Osteocyte (in vitro differentiated cells): ENCODE results near the gene SNRNP48. TPM values are rescaled to one million over a fixed set of nuclear protein-coding genes. Genes with fewer than 3 reads are reported as not detected.

Experiments used
- DNase-seq: peaks from one replicate; pipeline ENCODE4 v3.0.0; 2021; ENCODE audit warnings: mixed read lengths; ENCODE audit not compliant: unreplicated experiment; ENCODE audit errors: extremely low spot score
- H3K27ac Mint-ChIP-seq: one replicate; pipeline ENCODE4 v1.8.0; 2021; ENCODE audit warnings: mild to moderate bottlenecking, mixed read lengths; ENCODE audit not compliant: unreplicated experiment
- H3K27me3 Mint-ChIP-seq: one replicate; pipeline ENCODE4 v1.8.0; 2021; ENCODE audit warnings: mixed read lengths; ENCODE audit not compliant: unreplicated experiment
- H3K36me3 Mint-ChIP-seq: one replicate; pipeline ENCODE4 v1.8.0; 2021; ENCODE audit warnings: mixed read lengths; ENCODE audit not compliant: unreplicated experiment
- H3K4me1 Mint-ChIP-seq: one replicate; pipeline ENCODE4 v1.8.0; 2021; ENCODE audit warnings: mixed read lengths; ENCODE audit not compliant: unreplicated experiment
- H3K4me3 Mint-ChIP-seq: one replicate; pipeline ENCODE4 v1.8.0; 2021; ENCODE audit warnings: mild to moderate bottlenecking, moderate library complexity, mixed read lengths; ENCODE audit not compliant: unreplicated experiment
- H3K9me3 Mint-ChIP-seq: one replicate; pipeline ENCODE4 v1.8.0; 2021; ENCODE audit warnings: mixed read lengths; ENCODE audit not compliant: unreplicated experiment
- total RNA-seq: library from RNA; stranded (reverse); gene quantifications from 2 replicates; pipeline ENCODE4 v1.2.1, GENCODE V29; 2021
- TF ChIP-seq, protein P1 (sequence below): fragments of 200-600 bp; sonication (generic); IDR thresholded peaks from 2 replicates; pipeline ENCODE4 v1.5.0; 2021; ENCODE audit warnings: antibody characterized with exemption, mild to moderate bottlenecking, moderate library complexity

The SNRNP48 gene
- total RNA-seq, 1 donor from 2014 or later = 12.1 TPM

DNA sequence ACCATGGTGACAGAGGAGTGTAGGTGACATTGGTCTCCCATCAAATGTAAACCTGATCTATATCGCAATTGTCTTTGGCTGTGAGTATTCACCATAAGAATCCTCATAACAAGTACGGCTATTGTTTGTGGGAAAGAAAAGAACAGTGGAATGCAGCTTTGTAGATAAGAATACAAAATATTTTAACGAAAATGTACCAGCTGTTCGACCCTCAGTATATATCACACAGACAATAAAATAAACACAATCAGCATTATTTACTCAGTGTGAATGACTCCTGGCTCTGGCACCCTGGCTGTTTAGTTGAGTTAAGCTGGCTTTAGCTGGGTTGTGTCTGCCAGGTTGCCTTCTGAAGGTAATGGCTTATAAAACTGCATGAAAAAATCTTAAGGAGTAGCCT, 43.4 kb downstream of the SNRNP48 start:
- H3K4me3 Mint-ChIP-seq = no peak overlapping the region
- H3K27me3 Mint-ChIP-seq = peaks cover 28% of the 10 kb centered on the region
- H3K4me1 Mint-ChIP-seq = no peaks in the 10 kb centered on the region
- no peaks in the 10 kb centered on the region for H3K36me3 Mint-ChIP-seq
- TF ChIP-seq, protein P1, sequence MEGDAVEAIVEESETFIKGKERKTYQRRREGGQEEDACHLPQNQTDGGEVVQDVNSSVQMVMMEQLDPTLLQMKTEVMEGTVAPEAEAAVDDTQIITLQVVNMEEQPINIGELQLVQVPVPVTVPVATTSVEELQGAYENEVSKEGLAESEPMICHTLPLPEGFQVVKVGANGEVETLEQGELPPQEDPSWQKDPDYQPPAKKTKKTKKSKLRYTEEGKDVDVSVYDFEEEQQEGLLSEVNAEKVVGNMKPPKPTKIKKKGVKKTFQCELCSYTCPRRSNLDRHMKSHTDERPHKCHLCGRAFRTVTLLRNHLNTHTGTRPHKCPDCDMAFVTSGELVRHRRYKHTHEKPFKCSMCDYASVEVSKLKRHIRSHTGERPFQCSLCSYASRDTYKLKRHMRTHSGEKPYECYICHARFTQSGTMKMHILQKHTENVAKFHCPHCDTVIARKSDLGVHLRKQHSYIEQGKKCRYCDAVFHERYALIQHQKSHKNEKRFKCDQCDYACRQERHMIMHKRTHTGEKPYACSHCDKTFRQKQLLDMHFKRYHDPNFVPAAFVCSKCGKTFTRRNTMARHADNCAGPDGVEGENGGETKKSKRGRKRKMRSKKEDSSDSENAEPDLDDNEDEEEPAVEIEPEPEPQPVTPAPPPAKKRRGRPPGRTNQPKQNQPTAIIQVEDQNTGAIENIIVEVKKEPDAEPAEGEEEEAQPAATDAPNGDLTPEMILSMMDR = no peak
- no peaks in the 10 kb centered on the region for H3K9me3 Mint-ChIP-seq
- DNase-seq = no peak
- no peak overlapping the region for H3K27ac Mint-ChIP-seq

DNA sequence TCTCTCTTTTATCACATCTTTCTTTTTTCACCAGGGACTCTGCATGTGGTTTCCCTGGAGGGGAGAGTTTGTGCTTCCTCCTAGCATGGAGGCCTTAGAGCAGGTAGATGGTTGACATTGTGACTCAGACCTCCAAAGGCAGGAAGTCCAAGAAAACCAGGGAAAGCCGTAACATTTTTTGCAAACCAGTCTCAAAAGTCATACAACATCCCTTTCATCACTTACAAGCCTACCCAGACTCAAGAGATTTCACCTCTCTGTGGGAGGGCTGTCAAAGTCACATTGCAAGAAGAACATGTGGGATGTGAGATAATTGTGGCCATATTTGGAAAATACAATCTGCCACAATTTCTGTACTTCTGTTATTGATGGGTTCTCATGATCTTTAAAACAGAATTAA, 46.2 kb downstream of the SNRNP48 start:
- no peaks in the 10 kb centered on the region for H3K4me1 Mint-ChIP-seq
- H3K36me3 Mint-ChIP-seq = no peaks in the 10 kb centered on the region
- H3K4me3 Mint-ChIP-seq = no peak overlapping the region
- no peak overlapping the region for H3K27ac Mint-ChIP-seq
- H3K27me3 Mint-ChIP-seq = peaks cover 11% of the 10 kb centered on the region
- no peaks in the 10 kb centered on the region for H3K9me3 Mint-ChIP-seq
- TF ChIP-seq, protein P1 = no peak
- DNase-seq = no peak

DNA sequence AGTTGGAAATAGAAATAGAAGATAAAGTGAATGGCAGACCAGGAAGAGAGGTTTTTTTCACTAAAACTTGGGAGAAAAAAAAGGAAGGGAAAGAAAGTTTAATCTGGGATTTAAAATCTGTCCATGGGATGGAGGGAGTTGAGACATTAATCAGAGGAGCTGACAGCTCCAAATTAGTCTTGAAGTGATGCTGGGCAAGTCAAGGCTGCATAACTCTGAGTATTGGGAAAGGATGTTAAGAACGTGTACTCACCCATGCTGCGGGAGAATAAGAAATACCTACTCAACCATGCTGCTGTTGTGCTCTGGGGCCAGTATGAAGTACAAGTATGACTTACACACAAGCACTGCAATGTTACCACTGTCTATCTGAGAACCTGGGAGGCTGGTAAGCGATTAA, 47.5 kb downstream of the SNRNP48 start:
- no peak overlapping the region for H3K27ac Mint-ChIP-seq
- no peak for DNase-seq
- no peaks in the 10 kb centered on the region for H3K9me3 Mint-ChIP-seq
- H3K4me1 Mint-ChIP-seq = no peaks in the 10 kb centered on the region
- H3K4me3 Mint-ChIP-seq = no peak overlapping the region
- peaks cover 5% of the 10 kb centered on the region for H3K27me3 Mint-ChIP-seq
- H3K36me3 Mint-ChIP-seq = no peaks in the 10 kb centered on the region
- TF ChIP-seq, protein P1 = no peak

DNA sequence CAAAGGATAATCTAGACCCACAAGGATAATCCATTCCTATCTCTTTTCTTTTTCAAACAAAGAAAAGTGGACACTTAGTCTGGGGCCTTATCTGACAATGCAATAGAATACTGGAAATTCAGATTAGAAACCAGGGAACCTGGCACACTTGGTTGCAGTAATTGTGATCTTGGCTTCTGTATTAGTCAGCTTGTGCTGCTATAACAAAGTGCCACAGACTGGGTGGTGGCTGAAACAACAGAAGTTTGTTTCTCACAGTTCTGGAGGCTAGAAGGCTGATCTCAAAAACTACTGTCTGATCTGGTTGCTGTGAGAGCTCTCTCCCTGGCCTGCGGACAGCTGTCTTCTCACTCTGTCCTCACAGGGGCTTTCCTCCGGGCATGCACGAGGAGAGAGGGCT, 49.4 kb downstream of the SNRNP48 start:
- no peaks in the 10 kb centered on the region for H3K36me3 Mint-ChIP-seq
- H3K4me1 Mint-ChIP-seq = no peaks in the 10 kb centered on the region
- TF ChIP-seq, protein P1 = no peak
- H3K4me3 Mint-ChIP-seq = no peak overlapping the region
- no peaks in the 10 kb centered on the region for H3K9me3 Mint-ChIP-seq
- no peaks in the 10 kb centered on the region for H3K27me3 Mint-ChIP-seq
- no peak for DNase-seq
- no peak overlapping the region for H3K27ac Mint-ChIP-seq

DNA sequence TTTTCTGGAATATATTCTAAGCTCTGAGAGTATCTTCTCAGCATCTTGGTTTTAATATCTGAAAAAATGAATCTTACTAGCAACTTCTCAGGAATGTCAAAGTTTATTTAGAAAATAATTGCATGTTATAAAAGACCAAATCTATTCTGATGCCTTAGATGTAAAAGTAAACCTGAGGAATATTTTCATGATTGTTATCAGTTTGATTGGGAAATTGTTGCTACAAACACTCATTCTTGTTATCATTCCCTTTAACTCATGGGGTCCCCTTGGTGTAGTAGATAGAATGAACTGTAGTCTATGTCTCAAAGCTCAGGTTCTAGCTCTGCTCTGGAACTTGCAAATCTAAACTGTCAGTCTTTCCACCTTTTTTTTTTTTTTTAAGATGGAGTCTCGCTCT, 50.0 kb downstream of the SNRNP48 start:
- H3K4me3 Mint-ChIP-seq = no peak overlapping the region
- H3K36me3 Mint-ChIP-seq = no peaks in the 10 kb centered on the region
- TF ChIP-seq, protein P1 = no peak
- H3K27ac Mint-ChIP-seq = no peak overlapping the region
- no peaks in the 10 kb centered on the region for H3K9me3 Mint-ChIP-seq
- no peaks in the 10 kb centered on the region for H3K27me3 Mint-ChIP-seq
- H3K4me1 Mint-ChIP-seq = no peaks in the 10 kb centered on the region
- no peak for DNase-seq
